Embryonic facial prominence (tissue), 1 donor: ENCODE results near the gene RHBDD1.

Experiments used
- DNase-seq: peaks from one replicate; pipeline ENCODE4 v3.0.0-alpha.2; 2016; ENCODE audit errors: extremely low spot score

RHBDD1 gene

GRCh38 chr2:226835796-226836547 is at the start of gene RHBDD1:
TSS of gene RHBDD1 (plus strand) at chr2:226836054. CDS start at chr2:226864694, 28,640 bp downstream.
- peak; percentile 80 for DNase-seq

GRCh38 chr2:226788064-226788463 is 47.8 kb upstream of the RHBDD1 start:
- no peak for DNase-seq

- DNase-seq = no peak
Measured at GRCh38 chr2:226788881-226789490, 46.9 kb upstream of the RHBDD1 start.

- no peak for DNase-seq
Measured at GRCh38 chr2:226790011-226790410, 45.8 kb upstream of the RHBDD1 start.

DNA sequence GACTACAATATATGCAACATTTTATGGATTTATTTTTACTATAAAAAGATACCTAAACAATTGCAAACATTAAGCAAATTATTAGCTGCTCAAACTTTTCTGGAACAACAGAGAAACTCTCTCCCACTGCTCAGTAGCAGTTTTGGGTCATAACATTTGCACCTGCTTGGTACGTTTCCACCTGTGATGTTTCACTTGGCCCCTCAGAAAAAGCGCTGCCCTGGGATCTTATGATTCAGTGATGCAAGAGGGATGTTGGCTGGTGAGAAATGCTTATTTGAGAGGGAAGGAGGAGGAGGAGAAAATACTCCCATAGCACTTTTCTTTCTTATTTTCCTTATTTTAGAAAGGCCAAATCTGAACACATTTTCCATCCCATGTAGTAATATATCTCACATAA is 45.4 kb upstream of the RHBDD1 start:
- no peak for DNase-seq

GRCh38 chr2:226791056-226791486 is 44.8 kb upstream of the RHBDD1 start:
- no peak for DNase-seq

- DNase-seq = peak; percentile 70
Measured at GRCh38 chr2:226791487-226792081, 44.3 kb upstream of the RHBDD1 start.

GRCh38 chr2:226792155-226792881 is 43.5 kb upstream of the RHBDD1 start:
- no peak for DNase-seq

- DNase-seq = no peak
Measured at GRCh38 chr2:226793646-226794045, 42.2 kb upstream of the RHBDD1 start.

- no peak for DNase-seq
Measured at GRCh38 chr2:226794196-226794661, 41.6 kb upstream of the RHBDD1 start.

- DNase-seq = no peak
Measured at GRCh38 chr2:226794751-226795171, 41.1 kb upstream of the RHBDD1 start.

GRCh38 chr2:226795281-226796011 is 40.4 kb upstream of the RHBDD1 start:
- no peak for DNase-seq

DNA sequence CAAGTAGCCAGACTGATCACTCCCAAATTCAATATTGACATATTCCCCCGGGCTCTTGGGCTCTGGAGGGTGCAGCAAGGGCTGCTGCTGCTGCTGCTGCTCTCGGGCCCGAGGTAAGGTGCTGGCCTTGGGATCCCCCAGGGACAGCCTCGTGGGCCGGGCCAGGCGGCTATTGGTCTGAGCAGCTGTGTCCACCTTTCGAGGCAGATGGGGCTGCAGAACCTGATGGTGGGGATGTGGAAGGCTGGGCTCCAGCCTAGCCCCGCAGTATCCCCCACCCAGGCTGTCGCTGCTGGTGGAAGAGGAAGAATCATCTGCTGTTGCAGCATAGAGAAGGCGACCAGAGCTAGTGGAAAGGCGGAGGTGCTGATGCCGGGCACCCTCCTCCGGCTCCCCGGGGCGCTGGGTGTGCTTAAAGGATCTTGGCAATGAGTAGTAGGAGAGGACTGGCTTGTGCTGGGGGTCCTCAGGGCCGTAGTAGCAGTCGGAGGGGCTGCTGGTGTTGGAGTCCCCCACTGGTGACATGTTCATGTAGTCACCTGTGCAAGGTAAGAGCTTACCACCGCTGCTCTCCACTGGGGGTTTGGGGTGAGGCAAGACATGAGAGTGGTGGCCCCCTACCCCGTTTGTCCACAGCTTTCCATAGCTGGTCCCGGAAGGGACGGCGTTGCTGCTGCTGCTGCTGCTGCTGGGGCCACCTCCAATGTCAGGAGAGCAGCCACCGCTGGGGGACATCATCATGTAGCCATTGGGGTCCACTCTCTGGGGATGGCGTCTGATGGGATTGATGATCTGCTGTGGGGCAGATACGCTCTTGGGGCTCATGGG is 39.6 kb upstream of the RHBDD1 start:
- DNase-seq = no peak

GRCh38 chr2:226796840-226797288 is 39.0 kb upstream of the RHBDD1 start:
- no peak for DNase-seq

GRCh38 chr2:226797289-226797988 is 38.4 kb upstream of the RHBDD1 start:
- no peak for DNase-seq

GRCh38 chr2:226797989-226798421 is 37.8 kb upstream of the RHBDD1 start:
- DNase-seq = no peak

DNA sequence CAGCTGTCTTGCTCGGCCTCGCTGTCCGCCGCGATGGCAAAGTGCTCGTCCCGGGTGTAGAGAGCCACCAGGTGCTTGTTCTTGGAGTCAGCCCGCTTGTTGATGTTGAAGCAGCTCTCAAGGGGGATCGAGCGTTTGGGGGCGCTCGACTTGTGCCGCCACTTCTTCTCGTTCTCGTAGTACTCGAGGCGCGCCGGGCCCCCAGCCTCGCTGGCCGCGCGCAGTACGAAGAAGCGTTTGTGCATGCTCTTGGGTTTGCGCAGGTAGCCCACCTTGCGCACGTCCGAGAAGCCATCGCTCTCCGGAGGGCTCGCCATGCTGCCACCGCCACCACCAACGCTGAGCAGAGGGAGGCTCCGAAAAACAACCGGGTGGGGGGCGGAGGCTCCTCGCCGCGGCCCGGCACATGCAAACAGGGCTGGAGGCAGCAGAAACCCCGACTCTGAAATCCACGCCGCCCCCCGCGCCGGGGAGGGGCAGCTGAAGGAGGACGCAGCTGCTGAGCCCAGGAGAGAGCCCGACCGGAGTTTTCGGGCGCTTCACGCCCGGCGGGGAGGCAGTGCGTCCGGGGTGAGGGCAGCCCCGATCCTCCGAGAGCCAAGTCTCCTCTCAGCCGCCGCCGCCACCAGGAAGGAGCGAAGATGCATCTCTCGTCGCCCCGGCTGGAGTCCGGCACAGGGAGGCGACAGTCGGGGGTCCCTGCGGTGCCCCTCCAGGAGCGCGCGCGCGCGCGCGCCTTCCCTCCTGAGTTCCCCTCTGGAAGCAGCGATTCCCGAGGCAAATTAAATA is 37.2 kb upstream of the RHBDD1 start:
- DNase-seq = no peak

GRCh38 chr2:226799211-226799975 is 36.5 kb upstream of the RHBDD1 start, which contains the start of gene IRS1:
TSS of gene IRS1 (minus strand) at chr2:226799820. CDS start at chr2:226798738, 1,082 bp downstream.
- DNase-seq = peak; percentile 64
